Activated CD8-positive, alpha-beta T cell treated with anti-CD3 and anti-CD28 coated beads, Interleukin-2, amount 10 ng/mL, durations not matched to agents 7 days and 5 days (primary cell): Measurements from ENCODE around the gene RAI14. TPM values are rescaled to one million over a fixed set of nuclear protein-coding genes. Genes with fewer than 3 reads are reported as not detected.
A peak's percentile ranks its signal among the peaks of the same experiment; 100 is the strongest.

ENCODE experiments used
- ATAC-seq: fragments of 150-1000 bp; cut with Tn5 transposase; one replicate; pipeline ENCODE4 v1.10.0; 2021; ENCODE audit warnings: moderate library complexity
- CTCF ChIA-PET: fragments of 350-600 bp; sonication (Branson Sonifier 250); formaldehyde crosslinking; loops from one replicate; lab custom pipeline; 2021; ENCODE audit warnings: antibody characterized with exemption; lab: Charles Lee
- POLR2A ChIA-PET: fragments of 350-600 bp; sonication (Branson Sonifier 250); formaldehyde crosslinking; loops from one replicate; lab custom pipeline; 2021; ENCODE audit warnings: antibody characterized with exemption; lab: Charles Lee
- DNase-seq: peaks from one replicate; pipeline ENCODE4 v3.0.0-alpha.2; 2020
- H3K27ac Mint-ChIP-seq: one replicate; pipeline ENCODE4 v1.8.0; 2021; ENCODE audit warnings: mild to moderate bottlenecking, mixed read lengths
- H3K27me3 Mint-ChIP-seq: one replicate; pipeline ENCODE4 v1.8.0; 2021; ENCODE audit warnings: low read depth, mixed read lengths
- H3K36me3 Mint-ChIP-seq: one replicate; pipeline ENCODE4 v1.8.0; 2021; ENCODE audit warnings: low read depth, mixed read lengths
- H3K4me1 Mint-ChIP-seq: one replicate; pipeline ENCODE4 v1.8.0; 2021; ENCODE audit warnings: low read depth, mixed read lengths
- H3K4me3 Mint-ChIP-seq: one replicate; pipeline ENCODE4 v1.8.0; 2021; ENCODE audit warnings: mild to moderate bottlenecking, mixed read lengths
- H3K9me3 Mint-ChIP-seq: one replicate; pipeline ENCODE4 v1.8.0; 2022; ENCODE audit warnings: mixed read lengths; ENCODE audit not compliant: insufficient read depth
- total RNA-seq, 2 experiments: library from RNA; stranded (reverse); gene quantifications; one replicate each; pipeline ENCODE4 v1.2.3, GENCODE V29; 2021

The RAI14 gene
- total RNA-seq, 2 experiments from 2014 or later = not detected

GRCh38 chr5:34685485-34686165 lies 29.5 kb downstream of the RAI14 start:
- Mint-ChIP-seq H3K27me3 (peaks cover 6% of the 10 kb centered on the region), H3K27ac (no peak overlapping the region), H3K9me3 (no peaks in the 10 kb centered on the region), H3K36me3 (no peaks in the 10 kb centered on the region), H3K4me1 (no peaks in the 10 kb centered on the region), H3K4me3 (no peak overlapping the region)
- ChIA-PET CTCF (no interaction called here), POLR2A (no interaction called here)
- DNase-seq (no peak), ATAC-seq (no peak)

- H3K27me3 Mint-ChIP-seq = peaks cover 6% of the 10 kb centered on the region
- no peaks in the 10 kb centered on the region for H3K4me1 Mint-ChIP-seq
- no peak overlapping the region for H3K27ac Mint-ChIP-seq
- H3K9me3 Mint-ChIP-seq = no peaks in the 10 kb centered on the region
- ChIA-PET CTCF (no interaction called here), POLR2A (no interaction called here)
- DNase-seq = no peak
- ATAC-seq = no peak
- no peak overlapping the region for H3K4me3 Mint-ChIP-seq
- H3K36me3 Mint-ChIP-seq = no peaks in the 10 kb centered on the region
Observed at GRCh38 chr5:34686762-34687268, 30.7 kb downstream of the RAI14 start.

GRCh38 chr5:34687269-34688011 lies 31.3 kb downstream of the RAI14 start:
- CTCF ChIA-PET = no interaction called here
- ATAC-seq = no peak
- H3K4me3 Mint-ChIP-seq = no peak overlapping the region

GRCh38 chr5:34688015-34688810 lies 32.1 kb downstream of the RAI14 start:
- Mint-ChIP-seq H3K4me3 (no peak overlapping the region), H3K27ac (no peak overlapping the region), H3K27me3 (peaks cover 6% of the 10 kb centered on the region), H3K36me3 (no peaks in the 10 kb centered on the region), H3K4me1 (no peaks in the 10 kb centered on the region), H3K9me3 (no peaks in the 10 kb centered on the region)
- ChIA-PET POLR2A (no interaction called here), CTCF (no interaction called here)
- ATAC-seq (no peak), DNase-seq (no peak)

More at GRCh38 chr5:34687269-34688011, 31.3 kb downstream of the RAI14 start:
- H3K36me3 Mint-ChIP-seq = no peaks in the 10 kb centered on the region
- POLR2A ChIA-PET = no interaction called here
- no peak overlapping the region for H3K27ac Mint-ChIP-seq
- DNase-seq = no peak
- H3K4me1 Mint-ChIP-seq = no peaks in the 10 kb centered on the region
- peaks cover 6% of the 10 kb centered on the region for H3K27me3 Mint-ChIP-seq
- H3K9me3 Mint-ChIP-seq = no peaks in the 10 kb centered on the region

- Mint-ChIP-seq H3K27me3 (peaks cover 6% of the 10 kb centered on the region), H3K9me3 (no peaks in the 10 kb centered on the region), H3K4me1 (peaks cover 2% of the 10 kb centered on the region), H3K4me3 (no peak overlapping the region), H3K27ac (no peak overlapping the region), H3K36me3 (no peaks in the 10 kb centered on the region)
- ChIA-PET POLR2A (no interaction called here), CTCF (no interaction called here)
- no peak for DNase-seq
- ATAC-seq = no peak
Observed at GRCh38 chr5:34690301-34690700, 34.2 kb downstream of the RAI14 start.

- H3K9me3 Mint-ChIP-seq = no peaks in the 10 kb centered on the region
- CTCF ChIA-PET = no interaction called here
- ATAC-seq (no peak), DNase-seq (no peak)
- peaks cover 4% of the 10 kb centered on the region for H3K27me3 Mint-ChIP-seq
- POLR2A ChIA-PET = no interaction called here
- H3K4me3 Mint-ChIP-seq = no peak overlapping the region
- no peaks in the 10 kb centered on the region for H3K36me3 Mint-ChIP-seq
- H3K4me1 Mint-ChIP-seq = peaks cover 4% of the 10 kb centered on the region
- H3K27ac Mint-ChIP-seq = no peak overlapping the region
Observed at GRCh38 chr5:34690898-34691297, 34.8 kb downstream of the RAI14 start.

GRCh38 chr5:34691326-34691725 lies 35.2 kb downstream of the RAI14 start:
- H3K9me3 Mint-ChIP-seq = no peaks in the 10 kb centered on the region
- H3K4me1 Mint-ChIP-seq = peaks cover 4% of the 10 kb centered on the region
- DNase-seq (no peak), ATAC-seq (no peak)
- ChIA-PET CTCF (no interaction called here), POLR2A (no interaction called here)
- H3K4me3 Mint-ChIP-seq = no peak overlapping the region
- no peak overlapping the region for H3K27ac Mint-ChIP-seq
- H3K36me3 Mint-ChIP-seq = no peaks in the 10 kb centered on the region
- H3K27me3 Mint-ChIP-seq = peaks cover 3% of the 10 kb centered on the region

GRCh38 chr5:34692786-34693185 lies 36.7 kb downstream of the RAI14 start:
- Mint-ChIP-seq H3K27ac (no peak overlapping the region), H3K27me3 (no peaks in the 10 kb centered on the region), H3K36me3 (no peaks in the 10 kb centered on the region), H3K9me3 (no peaks in the 10 kb centered on the region), H3K4me1 (peaks cover 4% of the 10 kb centered on the region), H3K4me3 (no peak overlapping the region)
- DNase-seq (no peak), ATAC-seq (no peak)
- POLR2A ChIA-PET = no interaction called here
- CTCF ChIA-PET = no interaction called here

GRCh38 chr5:34694012-34694411 lies 37.9 kb downstream of the RAI14 start:
- Mint-ChIP-seq H3K27me3 (no peaks in the 10 kb centered on the region), H3K9me3 (no peaks in the 10 kb centered on the region), H3K4me3 (no peak overlapping the region), H3K36me3 (no peaks in the 10 kb centered on the region), H3K4me1 (peaks cover 4% of the 10 kb centered on the region), H3K27ac (no peak overlapping the region)
- no peak for ATAC-seq
- no peak for DNase-seq
- ChIA-PET CTCF (no interaction called here), POLR2A (no interaction called here)

GRCh38 chr5:34694685-34695084 lies 38.6 kb downstream of the RAI14 start:
- POLR2A ChIA-PET = no interaction called here
- no peak for DNase-seq
- Mint-ChIP-seq H3K9me3 (no peaks in the 10 kb centered on the region), H3K4me1 (peaks cover 4% of the 10 kb centered on the region), H3K4me3 (no peak overlapping the region), H3K36me3 (no peaks in the 10 kb centered on the region), H3K27me3 (no peaks in the 10 kb centered on the region), H3K27ac (no peak overlapping the region)
- CTCF ChIA-PET = no interaction called here
- ATAC-seq = no peak

GRCh38 chr5:34695275-34696027 lies 39.3 kb downstream of the RAI14 start:
- POLR2A ChIA-PET = no interaction called here
- no peaks in the 10 kb centered on the region for H3K36me3 Mint-ChIP-seq
- no peaks in the 10 kb centered on the region for H3K9me3 Mint-ChIP-seq
- CTCF ChIA-PET = no interaction called here
- peaks cover 2% of the 10 kb centered on the region for H3K27me3 Mint-ChIP-seq
- H3K4me3 Mint-ChIP-seq = no peak overlapping the region
- DNase-seq = no peak
- no peak overlapping the region for H3K27ac Mint-ChIP-seq
- ATAC-seq = peak; percentile 60
- peaks cover 4% of the 10 kb centered on the region for H3K4me1 Mint-ChIP-seq
